Neuronal stem cell (in vitro differentiated cells): ENCODE results near the gene NDUFA9.

ENCODE experiments used
- DNase-seq: peaks from one replicate; pipeline ENCODE4 v3.0.0-alpha.2; 2013; ENCODE audit warnings: low spot score
- H2AFZ ChIP-seq: one replicate; pipeline ENCODE4 v1.6.1; 2013; ENCODE audit warnings: mild to moderate bottlenecking, low read length, inconsistent platforms
- H2AK5ac ChIP-seq: 2 replicates; pipeline ENCODE4 v1.6.1; 2013; ENCODE audit warnings: low read depth, mild to moderate bottlenecking, inconsistent platforms, low read length, moderate library complexity, mixed read lengths
- H2BK120ac ChIP-seq: 2 replicates; pipeline ENCODE4 v1.6.1; 2013; ENCODE audit warnings: low read depth, mild to moderate bottlenecking, inconsistent platforms, low read length, moderate library complexity, mixed read lengths
- H2BK12ac ChIP-seq: one replicate; pipeline ENCODE4 v1.6.1; 2013; ENCODE audit warnings: low read length, inconsistent platforms
- H2BK15ac ChIP-seq: 2 replicates; pipeline ENCODE4 v1.6.1; 2013; ENCODE audit warnings: mild to moderate bottlenecking, low read length, inconsistent platforms, mixed read lengths
- H2BK5ac ChIP-seq: one replicate; pipeline ENCODE4 v1.6.1; 2013; ENCODE audit warnings: inconsistent platforms, mild to moderate bottlenecking, low read length, moderate library complexity
- H3K14ac ChIP-seq: one replicate; pipeline ENCODE4 v1.6.1; 2013; ENCODE audit warnings: low read length, inconsistent platforms
- H3K18ac ChIP-seq: 2 replicates; pipeline ENCODE4 v1.6.1; 2013; ENCODE audit warnings: low read length, inconsistent platforms
- H3K23ac ChIP-seq: 2 replicates; pipeline ENCODE4 v1.6.1; 2013; ENCODE audit warnings: low read depth, mild to moderate bottlenecking, mixed read lengths, low read length, inconsistent platforms; ENCODE audit not compliant: poor library complexity
- H3K27ac ChIP-seq: replicated peaks from 3 replicates; pipeline ENCODE4 v1.5.1; 2013; ENCODE audit warnings: low read length, inconsistent platforms
- H3K27me3 ChIP-seq, 3 experiments: 2 replicates each; pipeline ENCODE4 v1.6.1; 2013; ENCODE audit warnings: low read length in 3 of 3, mild to moderate bottlenecking in 2 of 3, inconsistent platforms in 1 of 3, low read depth in 1 of 3, mixed read lengths in 1 of 3, moderate library complexity in 1 of 3; ENCODE audit not compliant: control insufficient read depth in 3 of 3, insufficient read depth in 3 of 3
- H3K36me3 ChIP-seq, 2 donors: replicated peaks in 1 of 2; 2 replicates each; pipeline ENCODE4 v1.6.1; 2013; ENCODE audit warnings: low read length in 2 of 2; ENCODE audit not compliant: control insufficient read depth in 2 of 2, insufficient read depth in 2 of 2
- H3K4ac ChIP-seq: 2 replicates; pipeline ENCODE4 v1.6.1; 2013; ENCODE audit warnings: inconsistent platforms, mild to moderate bottlenecking, low read length, moderate library complexity
- H3K4me1 ChIP-seq, 2 donors: 1 replicate in 1 of 2; 2 replicates in 1 of 2; pipeline ENCODE4 v1.6.1; 2013; ENCODE audit warnings: low read length in 2 of 2, low read depth in 1 of 2; ENCODE audit not compliant: control insufficient read depth in 2 of 2, insufficient read depth in 1 of 2
- H3K4me2 ChIP-seq: one replicate; pipeline ENCODE4 v1.6.1; 2013; ENCODE audit warnings: mild to moderate bottlenecking, low read length, inconsistent platforms; ENCODE audit not compliant: insufficient read depth, poor library complexity, severe bottlenecking
- H3K4me3 ChIP-seq, 2 donors: 2 replicates each; pipeline ENCODE4 v1.5.1; 2013; ENCODE audit warnings: low read length in 2 of 2, mild to moderate bottlenecking in 2 of 2, inconsistent platforms in 1 of 2, moderate library complexity in 1 of 2
- H3K79me1 ChIP-seq: one replicate; pipeline ENCODE4 v1.6.1; 2013; ENCODE audit warnings: low read depth, mild to moderate bottlenecking, inconsistent platforms, low read length, moderate library complexity
- H3K9ac ChIP-seq: one replicate; pipeline ENCODE4 v1.6.1; 2013; ENCODE audit warnings: mild to moderate bottlenecking, low read depth, low read length, inconsistent platforms; ENCODE audit not compliant: poor library complexity
- H3K9me3 ChIP-seq, 2 donors: replicated peaks in 1 of 2; 2 replicates each; pipeline versions ENCODE3 to v1.6.1; 2013; ENCODE audit warnings: low read length in 2 of 2, mild to moderate bottlenecking in 2 of 2, inconsistent platforms in 1 of 2, low read depth in 1 of 2, mixed read lengths in 1 of 2, moderate library complexity in 1 of 2; ENCODE audit not compliant: control insufficient read depth in 2 of 2, insufficient read depth in 1 of 2
- H4K8ac ChIP-seq: one replicate; pipeline ENCODE4 v1.6.1; 2013; ENCODE audit warnings: low read depth, mild to moderate bottlenecking, inconsistent platforms, low read length, moderate library complexity
- H4K91ac ChIP-seq: one replicate; pipeline ENCODE4 v1.6.1; 2013; ENCODE audit warnings: low read length, low read depth, mild to moderate bottlenecking, inconsistent platforms; ENCODE audit not compliant: poor library complexity
- WGBS, 2 donors: extraction: QIAGEN DNeasy Blood & Tissue Kit; methylation state at CpG; one replicate each; pipeline ENCODE4 v1.1.7; 2013; ENCODE audit warnings: missing lambda C conversion rate in 2 of 2, mixed read lengths in 1 of 2; ENCODE audit not compliant: insufficient read length in 2 of 2, insufficient replicate concordance in 1 of 2; ENCODE audit errors: extremely low coverage in 2 of 2; 5-methylcytosine and 5-hydroxymethylcytosine counted together

Gene NDUFA9

GRCh38 chr12:4679711-4680110 lies 30.8 kb downstream of the NDUFA9 start:
- H3K4me2 ChIP-seq: no peak overlapping the region
- H2BK120ac ChIP-seq: no peak overlapping the region
- H2BK5ac ChIP-seq: no peak overlapping the region
- H3K4me1 ChIP-seq: no peaks in the 10 kb centered on the region
- no peak overlapping the region for H3K4ac ChIP-seq
- H4K8ac ChIP-seq: no peak overlapping the region
- H3K18ac ChIP-seq: no peak overlapping the region
- H3K9me3 ChIP-seq: no peaks in the 10 kb centered on the region
- no peak overlapping the region for H3K9ac ChIP-seq
- no peak overlapping the region for H4K91ac ChIP-seq
- H2BK15ac ChIP-seq: no peak overlapping the region
- no peak overlapping the region for H3K27ac ChIP-seq
- H3K23ac ChIP-seq: no peak overlapping the region
- H2BK12ac ChIP-seq: no peak overlapping the region
- H3K14ac ChIP-seq: no peak overlapping the region
- H3K36me3 ChIP-seq: peaks cover 5 to 51% of the 10 kb centered on the region in 2 donors
- no peak overlapping the region for H3K4me3 ChIP-seq
- no peaks in the 10 kb centered on the region for H3K79me1 ChIP-seq
- no peak overlapping the region for H2AK5ac ChIP-seq
- no peaks in the 10 kb centered on the region for H3K27me3 ChIP-seq
- DNase-seq: no peak
- WGBS, 2 donors: no CpG with 5 or more reads among the region's 2 CpGs
- H2AFZ ChIP-seq: no peak overlapping the region

GRCh38 chr12:4681732-4682131 lies 32.8 kb downstream of the NDUFA9 start:
- H2BK12ac ChIP-seq: no peak overlapping the region
- no peak for DNase-seq
- H3K4ac ChIP-seq: no peak overlapping the region
- no peak overlapping the region for H3K27ac ChIP-seq
- no peak overlapping the region for H3K9ac ChIP-seq
- H2AK5ac ChIP-seq: no peak overlapping the region
- H4K8ac ChIP-seq: no peak overlapping the region
- no peak overlapping the region for H3K4me3 ChIP-seq
- H3K23ac ChIP-seq: no peak overlapping the region
- peaks cover 13 to 71% of the 10 kb centered on the region in 2 donors for H3K36me3 ChIP-seq
- WGBS, 2 donors: 100% methylated on average over 1 to 2 of the region's 3 CpGs
- H2BK120ac ChIP-seq: no peak overlapping the region
- H3K18ac ChIP-seq: no peak overlapping the region
- H2BK5ac ChIP-seq: no peak overlapping the region
- H3K79me1 ChIP-seq: no peaks in the 10 kb centered on the region
- H3K14ac ChIP-seq: no peak overlapping the region
- H3K9me3 ChIP-seq: no peaks in the 10 kb centered on the region
- H2AFZ ChIP-seq: no peak overlapping the region
- H4K91ac ChIP-seq: no peak overlapping the region
- no peak overlapping the region for H2BK15ac ChIP-seq
- no peaks in the 10 kb centered on the region for H3K4me1 ChIP-seq
- no peaks in the 10 kb centered on the region for H3K27me3 ChIP-seq
- no peak overlapping the region for H3K4me2 ChIP-seq

GRCh38 chr12:4685317-4685716 lies 36.4 kb downstream of the NDUFA9 start:
- Histone ChIP-seq H2AFZ (no peak overlapping the region), H3K27ac (no peak overlapping the region), H3K27me3 (no peaks in the 10 kb centered on the region), H2BK120ac (no peak overlapping the region), H3K9ac (no peak overlapping the region), H3K4me2 (no peak overlapping the region), H2BK12ac (no peak overlapping the region), H2BK5ac (no peak overlapping the region), H3K79me1 (no peaks in the 10 kb centered on the region), H3K18ac (no peak overlapping the region), H4K91ac (no peak overlapping the region), H2AK5ac (no peak overlapping the region), H3K4me3 (no peak overlapping the region), H3K36me3 (peaks cover 17 to 83% of the 10 kb centered on the region in 2 donors), H3K9me3 (peaks cover 2% of the 10 kb centered on the region in 2 donors), H3K4me1 (no peaks in the 10 kb centered on the region), H4K8ac (no peak overlapping the region), H3K23ac (no peak overlapping the region), H3K14ac (no peak overlapping the region), H3K4ac (no peak overlapping the region), H2BK15ac (no peak overlapping the region)
- WGBS, 2 donors: no CpG with 5 or more reads among the region's 8 CpGs
- DNase-seq: no peak

GRCh38 chr12:4690760-4691159 lies 41.8 kb downstream of the NDUFA9 start:
- Histone ChIP-seq H3K23ac (no peak overlapping the region), H3K9ac (no peak overlapping the region), H3K79me1 (no peaks in the 10 kb centered on the region), H2AK5ac (no peak overlapping the region), H4K91ac (no peak overlapping the region), H3K9me3 (peaks cover 2 to 6% of the 10 kb centered on the region in 2 donors), H3K18ac (no peak overlapping the region), H3K14ac (no peak overlapping the region), H3K36me3 (peaks cover 16 to 74% of the 10 kb centered on the region in 2 donors), H4K8ac (no peak overlapping the region), H3K27ac (no peak overlapping the region), H2AFZ (no peak overlapping the region), H2BK5ac (no peak overlapping the region), H3K4ac (no peak overlapping the region), H2BK15ac (no peak overlapping the region), H3K4me2 (no peak overlapping the region), H3K4me3 (no peak overlapping the region), H2BK12ac (no peak overlapping the region), H3K27me3 (no peaks in the 10 kb centered on the region), H3K4me1 (peaks cover 0 to 2% of the 10 kb centered on the region in 2 donors), H2BK120ac (no peak overlapping the region)
- no peak for DNase-seq
- WGBS, 2 donors: no CpG with 5 or more reads among the region's 5 CpGs
